Effector CD4-positive, alpha-beta T cell (primary cell): ENCODE data around the gene GRWD1.

ENCODE experiments used
- DNase-seq: peaks from one replicate; pipeline ENCODE4 v3.0.0-alpha.2; 2020

GRWD1 gene

DNA sequence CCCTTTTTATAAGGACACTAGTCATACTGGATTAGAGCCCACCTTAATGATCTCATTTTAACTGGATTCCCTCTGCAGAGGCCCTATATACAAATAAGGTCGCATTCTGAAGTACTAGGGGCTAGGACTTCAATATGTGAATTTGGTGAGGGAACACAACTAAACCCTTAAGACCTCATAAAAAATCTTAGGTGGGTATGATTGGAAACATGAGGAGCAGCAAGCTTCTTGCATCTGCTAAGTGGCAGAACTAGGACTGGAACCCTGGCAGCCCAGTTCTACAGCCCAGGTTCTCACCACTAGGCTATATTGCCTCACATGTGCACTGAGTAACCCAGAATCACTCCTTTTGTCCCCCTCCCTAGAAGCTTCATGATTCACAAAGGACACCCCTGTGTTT lies 17.1 kb upstream of the GRWD1 start:
- DNase-seq = no peak

DNA sequence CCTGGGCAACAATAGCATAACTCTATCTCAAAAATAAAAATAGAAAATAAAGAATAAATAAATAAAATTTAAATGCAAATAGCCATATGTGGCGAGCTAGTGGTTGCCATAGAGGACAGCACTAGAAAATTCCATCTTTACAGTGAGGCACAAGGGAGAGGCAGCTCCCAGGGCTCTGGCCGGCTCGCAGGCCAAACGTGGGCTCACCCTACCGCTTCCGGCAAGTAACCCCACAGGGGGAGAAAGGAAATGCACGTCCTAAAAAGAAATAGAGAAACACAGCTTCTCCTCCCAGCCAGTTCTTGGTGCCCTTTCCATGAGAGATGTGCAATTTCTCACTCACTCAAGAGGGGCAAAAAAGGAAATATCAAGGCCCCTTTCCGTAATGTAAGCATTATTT lies 12.4 kb upstream of the GRWD1 start:
- no peak for DNase-seq

DNA sequence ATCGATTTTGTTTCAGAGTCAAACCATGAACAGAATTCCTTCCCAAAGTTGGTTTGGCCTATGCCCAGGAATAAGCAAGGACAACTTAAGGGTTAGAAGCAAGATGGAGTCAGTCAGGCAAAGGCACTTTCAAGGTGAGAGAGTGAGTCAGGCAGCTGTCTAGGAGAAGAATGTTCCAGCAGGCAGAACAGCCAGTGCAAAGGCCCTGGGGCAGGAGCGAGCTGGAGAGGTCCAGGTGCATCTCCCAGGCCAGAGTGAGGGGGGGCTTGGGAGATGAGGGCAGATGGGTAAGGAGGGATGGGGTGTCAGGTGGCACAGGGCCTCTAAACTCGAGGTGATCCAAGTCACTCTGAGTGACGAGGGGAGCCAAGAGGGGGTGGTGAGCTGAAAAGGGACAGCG lies 9.2 kb upstream of the GRWD1 start:
- no peak for DNase-seq

GRCh38 chr19:48441360-48442050 lies 4.3 kb upstream of the GRWD1 start:
- DNase-seq = no peak

DNA sequence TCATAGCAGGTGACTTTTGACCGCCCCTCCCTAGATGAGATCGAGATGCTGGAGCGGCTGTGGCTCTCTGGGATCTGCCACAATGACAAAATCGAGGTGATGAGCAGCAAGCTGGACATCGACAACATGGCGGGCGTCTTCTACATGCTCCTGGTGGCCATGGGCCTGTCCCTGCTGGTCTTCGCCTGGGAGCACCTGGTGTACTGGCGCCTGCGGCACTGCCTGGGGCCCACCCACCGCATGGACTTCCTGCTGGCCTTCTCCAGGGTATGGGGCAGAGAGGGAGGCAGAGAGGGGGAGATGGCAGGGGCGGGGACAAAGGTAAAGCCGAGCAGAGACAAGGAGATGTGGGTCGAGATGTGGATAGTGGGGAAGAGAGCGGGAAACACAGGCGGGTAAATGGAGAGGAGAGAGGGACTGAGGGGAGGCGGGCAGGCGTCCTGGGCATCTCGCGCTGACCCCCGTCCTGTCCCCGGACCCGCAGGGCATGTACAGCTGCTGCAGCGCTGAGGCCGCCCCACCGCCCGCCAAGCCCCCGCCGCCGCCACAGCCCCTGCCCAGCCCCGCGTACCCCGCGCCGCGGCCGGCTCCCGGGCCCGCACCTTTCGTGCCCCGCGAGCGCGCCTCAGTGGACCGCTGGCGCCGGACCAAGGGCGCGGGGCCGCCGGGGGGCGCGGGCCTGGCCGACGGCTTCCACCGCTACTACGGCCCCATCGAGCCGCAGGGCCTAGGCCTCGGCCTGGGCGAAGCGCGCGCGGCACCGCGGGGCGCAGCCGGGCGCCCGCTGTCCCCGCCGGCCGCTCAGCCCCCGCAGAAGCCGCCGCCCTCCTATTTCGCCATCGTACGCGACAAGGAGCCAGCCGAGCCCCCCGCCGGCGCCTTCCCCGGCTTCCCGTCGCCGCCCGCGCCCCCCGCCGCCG lies 3.4 kb upstream of the GRWD1 start:
- DNase-seq = no peak

- no peak for DNase-seq
Observed at GRCh38 chr19:48443256-48443655, 2.5 kb upstream of the GRWD1 start.

DNA sequence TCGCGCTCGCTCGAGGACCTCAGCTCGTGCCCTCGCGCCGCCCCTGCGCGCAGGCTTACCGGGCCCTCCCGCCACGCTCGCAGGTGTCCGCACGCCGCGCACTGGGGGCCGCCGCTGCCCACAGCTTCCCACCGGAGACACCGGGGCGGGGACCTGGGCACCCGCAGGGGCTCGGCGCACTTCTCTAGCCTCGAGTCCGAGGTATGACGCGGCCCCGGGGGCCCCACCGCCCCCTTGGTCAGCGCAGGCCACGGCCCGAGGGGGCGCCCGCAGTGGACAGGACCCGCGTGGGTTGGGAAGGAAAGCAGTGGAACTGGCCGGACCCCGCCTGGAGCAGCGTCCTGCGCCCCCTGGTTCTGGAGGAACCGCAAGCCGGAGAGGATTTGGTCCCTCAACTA lies 2.1 kb upstream of the GRWD1 start:
- DNase-seq = no peak

DNA sequence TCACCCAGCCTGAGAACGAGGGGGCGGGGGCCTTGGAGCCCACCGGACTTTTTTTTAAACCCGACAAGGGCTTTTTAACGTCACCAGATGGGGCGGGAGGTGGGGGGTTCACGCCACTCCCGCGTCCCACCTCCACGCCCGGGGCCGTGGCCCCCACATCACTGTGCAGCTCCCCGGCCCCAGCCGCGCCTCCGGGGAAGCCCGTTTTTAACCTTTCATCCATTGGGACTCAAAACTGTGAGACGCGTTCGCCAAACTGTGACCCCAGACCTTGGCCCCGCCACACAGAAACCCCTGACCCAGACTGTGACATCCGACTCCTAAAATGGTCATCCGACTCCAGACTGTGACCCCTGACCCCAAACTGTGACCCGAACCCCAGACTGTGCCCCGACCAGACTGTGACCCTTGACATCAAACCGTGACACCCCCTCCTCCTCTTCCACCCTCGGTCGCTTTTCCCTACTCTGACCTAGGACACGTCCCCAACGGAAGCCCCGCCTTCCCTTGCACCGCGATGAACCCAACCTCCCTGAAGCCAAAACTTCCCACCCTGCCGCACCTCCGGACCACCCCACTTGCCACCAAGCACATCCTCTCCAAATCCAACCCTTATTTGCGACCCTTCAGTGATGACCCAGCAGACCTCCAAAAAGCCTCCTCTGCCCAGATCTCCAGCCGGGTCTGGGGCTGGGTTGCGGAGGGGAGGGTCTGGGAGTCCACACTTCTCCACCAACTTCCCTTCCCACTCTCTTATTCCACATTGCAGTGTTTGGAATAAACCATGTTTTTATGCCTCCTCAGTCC lies 1.5 kb upstream of the GRWD1 start:
- DNase-seq = no peak

- no peak for DNase-seq
Observed at GRCh38 chr19:48444936-48445200, 915 bp upstream of the GRWD1 start.

GRCh38 chr19:48445256-48445605 lies 552 bp upstream of the GRWD1 start:
- no peak for DNase-seq

DNA sequence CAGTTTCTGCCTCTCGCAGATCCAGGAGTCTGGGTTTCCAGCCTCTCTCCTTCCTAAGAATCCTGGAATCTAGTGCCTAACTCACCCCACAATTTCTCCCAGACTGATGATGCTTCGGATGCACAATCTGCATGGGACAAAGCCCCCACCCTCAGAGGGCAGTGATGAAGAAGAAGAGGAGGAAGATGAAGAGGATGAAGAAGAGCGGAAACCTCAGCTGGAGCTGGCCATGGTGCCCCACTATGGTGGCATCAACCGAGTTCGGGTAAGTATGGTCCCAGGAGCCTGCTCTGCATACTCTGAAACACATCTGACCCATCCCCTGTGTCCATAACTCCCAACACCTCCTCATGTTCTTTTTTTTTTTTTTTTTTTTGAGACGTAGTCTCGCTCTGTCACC lies 796 bp downstream of the GRWD1 start:
- no peak for DNase-seq

DNA sequence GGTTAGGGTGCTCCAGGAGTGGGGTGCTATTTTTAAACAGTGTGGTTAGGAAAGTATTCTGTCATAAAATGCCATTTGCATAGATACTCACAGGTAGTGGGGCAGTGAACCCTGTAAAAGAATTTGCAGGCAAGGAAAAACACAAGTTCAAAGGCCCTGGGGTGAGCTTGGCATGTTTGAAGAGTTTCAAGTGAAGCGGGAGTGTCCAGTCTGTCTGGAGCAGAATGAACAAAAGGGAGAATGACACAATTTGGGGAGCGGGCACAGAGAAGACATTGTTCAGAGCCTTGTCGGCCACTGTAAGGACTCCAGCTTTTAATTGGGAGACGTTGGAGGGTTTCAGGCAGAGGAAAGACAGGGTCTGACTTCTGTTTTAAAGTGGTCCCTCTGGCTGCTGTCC lies 2.8 kb downstream of the GRWD1 start:
- DNase-seq = no peak

- DNase-seq = no peak
Observed at GRCh38 chr19:48450441-48450840, 4.7 kb downstream of the GRWD1 start.

GRCh38 chr19:48450863-48451262 lies 5.1 kb downstream of the GRWD1 start:
- no peak for DNase-seq

- no peak for DNase-seq
Observed at GRCh38 chr19:48451624-48452023, 5.8 kb downstream of the GRWD1 start.

- DNase-seq = no peak
Observed at GRCh38 chr19:48452289-48453190, 6.8 kb downstream of the GRWD1 start.

DNA sequence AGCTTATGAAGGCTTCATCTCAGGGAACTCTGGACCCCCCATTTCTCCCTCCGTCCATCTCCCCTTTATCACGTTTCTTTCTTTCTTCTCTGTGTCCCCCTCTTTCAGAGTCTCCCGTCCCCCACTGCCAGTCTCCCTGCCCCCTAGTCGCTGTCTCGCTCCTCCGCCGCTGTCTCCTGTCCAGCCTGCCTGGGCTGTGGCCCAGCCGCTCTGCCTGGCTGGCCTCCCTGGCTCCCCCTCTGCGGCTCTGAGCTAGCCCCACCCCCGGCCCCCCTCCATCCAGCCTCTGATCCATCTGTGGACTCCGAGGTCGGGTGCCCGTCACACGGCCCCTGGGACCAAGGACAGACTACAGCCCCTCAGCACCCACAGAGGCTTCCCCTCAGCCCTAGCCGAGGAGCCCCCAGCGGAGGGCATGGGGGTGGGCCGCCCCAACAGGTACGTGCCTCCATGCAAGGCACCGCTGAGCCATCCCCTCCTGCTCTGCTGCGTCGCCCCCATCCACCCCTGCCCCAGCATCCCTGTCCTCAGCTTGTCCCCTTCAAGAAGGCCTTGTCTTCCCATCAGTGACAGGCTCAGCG lies 8.5 kb downstream of the GRWD1 start:
- no peak for DNase-seq

DNA sequence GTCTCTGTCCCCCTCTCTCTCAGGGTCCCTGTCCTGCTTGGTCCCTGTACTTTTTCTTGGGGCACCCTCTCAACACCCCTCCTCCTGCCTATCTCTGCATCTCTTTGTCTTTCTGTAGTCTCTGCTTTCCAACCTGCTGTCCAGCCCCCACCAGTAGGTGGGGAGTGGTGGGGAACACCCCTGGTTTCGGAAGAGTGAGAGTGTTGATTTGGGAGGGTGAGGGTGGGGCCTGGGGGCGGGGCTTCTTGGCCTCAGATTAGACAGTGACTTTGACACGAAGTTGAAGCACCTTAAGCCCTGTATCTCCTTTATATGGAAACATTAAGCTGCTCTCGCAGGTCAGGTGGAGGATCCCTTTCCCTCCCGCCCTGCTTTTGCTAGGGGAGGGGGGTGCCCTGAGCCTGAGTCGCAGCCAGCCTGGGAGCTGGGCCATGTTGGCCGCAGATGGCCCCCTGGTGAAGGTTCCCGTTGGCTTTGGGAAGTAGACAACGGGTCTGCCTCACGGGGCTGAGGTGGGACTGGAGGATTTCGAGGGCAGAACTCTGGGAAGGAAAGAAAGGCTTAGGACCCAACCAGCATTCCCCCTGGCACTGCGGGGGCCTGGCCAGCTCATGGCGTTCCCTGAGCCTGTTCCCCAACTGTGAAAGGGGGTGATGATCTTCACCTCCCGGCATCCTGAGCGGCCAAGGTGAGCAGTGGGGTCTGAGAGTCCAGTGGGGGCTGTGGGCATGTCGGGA lies 9.6 kb downstream of the GRWD1 start, which contains the start of gene KCNJ14:
KCNJ14 (plus strand) TSS at position 404 of the 737 bp plus-strand sequence. CDS start 6,151 bp downstream, outside the sequence.
- DNase-seq = no peak

GRCh38 chr19:48455908-48456562 lies 10.3 kb downstream of the GRWD1 start:
- DNase-seq = no peak

GRCh38 chr19:48456864-48457263 lies 11.1 kb downstream of the GRWD1 start:
- no peak for DNase-seq

GRCh38 chr19:48458016-48458415 lies 12.2 kb downstream of the GRWD1 start:
- no peak for DNase-seq
